Body of pancreas (tissue), 4 donors: ENCODE results near the gene TRIM62. TPM values are rescaled to one million over a fixed set of nuclear protein-coding genes. Genes with fewer than 3 reads are reported as not detected.

ENCODE experiments used
- ATAC-seq: fragments of 150-250 bp; one replicate; pipeline ENCODE4 v1.9.1; 2016
- DNase-seq, 4 donors: peaks; one replicate each; pipeline ENCODE4 v3.0.0-alpha.2; 2019
- H3K27ac ChIP-seq, 4 donors: fragments of 200-600 bp; sonication (generic); 1 replicate in 3 of 4; 2 replicates in 1 of 4; pipeline versions ENCODE4 v1.5.1 to v1.6.1; 2016 to 2019; ENCODE audit warnings: mild to moderate bottlenecking in 1 of 4, mixed read lengths in 1 of 4, moderate library complexity in 1 of 4
- H3K27me3 ChIP-seq, 2 donors: fragments of 200-600 bp; sonication (generic); one replicate each; pipeline ENCODE4 v1.6.0; 2016; ENCODE audit warnings: mild to moderate bottlenecking in 1 of 2
- H3K36me3 ChIP-seq, 2 donors: fragments of 200-600 bp; sonication (generic); replicated peaks in 1 of 2; 2 replicates each; pipeline ENCODE4 v1.5.1; 2016; ENCODE audit warnings: low read depth in 2 of 2; ENCODE audit not compliant: insufficient read depth in 1 of 2
- H3K4me1 ChIP-seq: fragments of 200-600 bp; sonication (generic); one replicate; pipeline ENCODE4 v1.6.0; 2016
- H3K4me3 ChIP-seq, 2 donors: fragments of 200-600 bp; sonication (generic); 1 replicate in 1 of 2; 2 replicates in 1 of 2; pipeline ENCODE4 v1.5.1; 2016 to 2019
- H3K9me3 ChIP-seq, 3 donors: fragments of 200-600 bp; sonication (generic); 1 replicate in 2 of 3; 2 replicates in 1 of 3; pipeline ENCODE4 v1.5.1; 2016
- POLR2A ChIP-seq, 3 donors: fragments of 450-650 bp; IDR thresholded peaks; one replicate each; pipeline ENCODE4 v1.6.1; 2016; ENCODE audit warnings: antibody characterized with exemption in 3 of 3, mild to moderate bottlenecking in 2 of 3
- WGBS, 2 donors: methylation state at CpG; one replicate each; pipeline ENCODE4 v1.1.5; 2017; 5-methylcytosine and 5-hydroxymethylcytosine counted together
- intact Hi-C: fragments of 100-400 bp; cut with DNase I; formaldehyde crosslinking; loops from one replicate; pipeline ENCODE4 v1.15.1; 2023
- total RNA-seq, 2 donors: library from RNA; depleted of rRNA; stranded (reverse); fragments of >200 nt; gene quantifications; one replicate each; pipeline ENCODE4 v1.1.0, GENCODE V29; 2016
- TF ChIP-seq, protein P1 (sequence below), 7 experiments: fragments of 450-650 bp in 4 of 7; fragments of 200-600 bp in 3 of 7; sonication (generic) in 3 of 7; IDR thresholded peaks; one replicate each; pipeline ENCODE4 v1.5.1; 2016 to 2019; ENCODE audit warnings: antibody characterized with exemption in 7 of 7

The TRIM62 gene
- total RNA-seq, 2 donors from 2014 or later: 4.7 to 7.3 TPM

DNA sequence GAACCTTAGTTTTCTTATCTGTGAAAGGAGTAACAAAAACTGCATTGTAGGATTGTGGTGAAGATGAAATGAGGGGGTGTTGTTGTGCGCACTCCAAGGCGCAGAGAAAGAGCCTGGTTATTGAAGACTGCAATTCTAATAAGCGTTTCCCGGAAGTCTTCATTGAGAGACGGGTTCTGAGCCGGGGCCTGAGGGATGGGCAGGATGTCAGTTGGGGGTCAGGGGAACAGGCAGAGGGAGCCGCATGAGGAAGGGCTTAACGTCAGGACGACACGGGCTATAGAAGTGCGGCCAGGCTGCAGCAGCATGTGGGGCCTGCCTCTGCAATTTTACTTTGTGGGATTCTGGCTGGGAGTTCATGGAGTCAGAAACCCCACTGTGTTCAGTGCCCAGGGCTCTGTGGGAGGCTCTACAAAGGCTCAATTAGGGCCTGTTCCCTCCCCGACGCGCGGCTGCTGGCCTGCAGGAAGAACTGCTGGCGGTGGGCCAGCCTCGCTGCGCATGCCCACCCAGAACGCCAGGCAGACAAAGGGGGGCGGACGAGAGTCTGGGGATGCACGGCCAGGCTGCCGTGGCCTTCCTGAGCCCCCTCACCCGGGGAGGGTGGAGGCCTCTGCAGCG is 20.7 kb downstream of the TRIM62 start:
- TF ChIP-seq POLR2A (IDR thresholded peaks at IDR 0.05): no peak
- TF ChIP-seq, protein P1, sequence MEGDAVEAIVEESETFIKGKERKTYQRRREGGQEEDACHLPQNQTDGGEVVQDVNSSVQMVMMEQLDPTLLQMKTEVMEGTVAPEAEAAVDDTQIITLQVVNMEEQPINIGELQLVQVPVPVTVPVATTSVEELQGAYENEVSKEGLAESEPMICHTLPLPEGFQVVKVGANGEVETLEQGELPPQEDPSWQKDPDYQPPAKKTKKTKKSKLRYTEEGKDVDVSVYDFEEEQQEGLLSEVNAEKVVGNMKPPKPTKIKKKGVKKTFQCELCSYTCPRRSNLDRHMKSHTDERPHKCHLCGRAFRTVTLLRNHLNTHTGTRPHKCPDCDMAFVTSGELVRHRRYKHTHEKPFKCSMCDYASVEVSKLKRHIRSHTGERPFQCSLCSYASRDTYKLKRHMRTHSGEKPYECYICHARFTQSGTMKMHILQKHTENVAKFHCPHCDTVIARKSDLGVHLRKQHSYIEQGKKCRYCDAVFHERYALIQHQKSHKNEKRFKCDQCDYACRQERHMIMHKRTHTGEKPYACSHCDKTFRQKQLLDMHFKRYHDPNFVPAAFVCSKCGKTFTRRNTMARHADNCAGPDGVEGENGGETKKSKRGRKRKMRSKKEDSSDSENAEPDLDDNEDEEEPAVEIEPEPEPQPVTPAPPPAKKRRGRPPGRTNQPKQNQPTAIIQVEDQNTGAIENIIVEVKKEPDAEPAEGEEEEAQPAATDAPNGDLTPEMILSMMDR (IDR thresholded peaks at IDR 0.05): no peak
- Histone ChIP-seq H3K27ac (no peak overlapping the region), H3K4me1 (peaks cover 3% of the 10 kb centered on the region), H3K36me3 (no peaks in the 10 kb centered on the region), H3K4me3 (no peak overlapping the region), H3K27me3 (no peaks in the 10 kb centered on the region), H3K9me3 (no peaks in the 10 kb centered on the region)
- ATAC-seq (no peak), DNase-seq (peak in 1 of 4 donors; percentile 24)
- WGBS, 2 donors: 71 to 79% methylated on average over 21 to 23 of the region's 25 CpGs
- intact Hi-C loops: no loop called here

DNA sequence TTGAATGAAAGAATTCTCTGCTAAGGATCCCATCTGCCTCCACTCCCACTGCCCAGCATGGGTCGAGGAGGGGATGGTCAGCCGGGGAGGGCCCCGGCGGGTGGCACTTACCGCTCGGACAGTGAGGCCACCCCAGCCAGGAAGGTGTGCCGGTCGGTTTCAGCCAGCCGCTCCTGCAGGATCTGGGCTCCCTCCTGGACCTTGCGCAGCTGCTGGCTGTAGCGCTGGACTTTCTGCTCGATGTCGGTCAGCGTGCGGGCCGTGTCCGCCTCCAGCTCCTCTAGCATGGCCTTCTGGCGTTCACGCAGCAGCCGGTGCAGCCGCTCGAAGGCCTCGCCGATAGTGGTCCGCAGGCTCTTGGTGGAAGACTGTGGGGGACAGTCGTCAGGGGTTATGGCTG is 22.3 kb downstream of the TRIM62 start:
- ATAC-seq: no peak
- Histone ChIP-seq H3K27ac (no peak overlapping the region), H3K4me3 (no peak overlapping the region), H3K36me3 (no peaks in the 10 kb centered on the region), H3K4me1 (peaks cover 4% of the 10 kb centered on the region), H3K27me3 (no peaks in the 10 kb centered on the region), H3K9me3 (no peaks in the 10 kb centered on the region)
- DNase-seq: no peak
- TF ChIP-seq, protein P1 (IDR thresholded peaks at IDR 0.05): no peak
- no peak for TF ChIP-seq POLR2A (IDR thresholded peaks at IDR 0.05)
- intact Hi-C loops: no loop called here
- WGBS, 2 donors: 93 to 96% methylated on average over 13 to 22 of the region's 26 CpGs

DNA sequence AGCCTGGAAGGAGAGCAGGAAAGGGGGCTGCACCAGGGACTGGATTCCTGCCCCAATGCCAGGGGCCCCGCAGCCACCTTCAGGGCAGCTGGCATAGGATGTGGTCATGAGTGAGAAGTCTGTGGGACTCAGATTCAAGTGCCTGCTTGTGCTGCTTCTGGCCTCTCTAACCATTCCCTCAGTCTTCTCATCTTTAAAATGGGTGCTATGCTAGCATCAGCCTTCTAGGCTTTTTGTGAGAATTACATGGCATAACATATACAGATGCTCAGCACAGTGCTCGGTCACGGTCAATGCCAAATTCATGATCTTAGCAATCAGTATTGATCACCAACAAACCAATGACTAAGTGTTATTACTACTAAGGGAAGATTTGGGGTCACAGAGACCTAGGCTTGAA is 23.5 kb downstream of the TRIM62 start:
- DNase-seq (no peak), ATAC-seq (no peak)
- H3K27ac ChIP-seq: no peak overlapping the region
- intact Hi-C loops: no loop called here
- no peak overlapping the region for H3K4me3 ChIP-seq
- WGBS, 2 donors: 97 to 98% methylated on average over 3 of the region's 3 CpGs
- no peaks in the 10 kb centered on the region for H3K36me3 ChIP-seq
- TF ChIP-seq POLR2A (IDR thresholded peaks at IDR 0.05): no peak
- TF ChIP-seq, protein P1 (IDR thresholded peaks at IDR 0.05): no peak
- H3K4me1 ChIP-seq: peaks cover 4% of the 10 kb centered on the region
- no peaks in the 10 kb centered on the region for H3K27me3 ChIP-seq
- H3K9me3 ChIP-seq: no peaks in the 10 kb centered on the region

- Histone ChIP-seq H3K9me3 (no peaks in the 10 kb centered on the region), H3K4me3 (no peak overlapping the region), H3K36me3 (no peaks in the 10 kb centered on the region), H3K27ac (no peak overlapping the region), H3K4me1 (peaks cover 4% of the 10 kb centered on the region), H3K27me3 (no peaks in the 10 kb centered on the region)
- intact Hi-C loops: no loop called here
- TF ChIP-seq, protein P1 (IDR thresholded peaks at IDR 0.05): no peak
- TF ChIP-seq POLR2A (IDR thresholded peaks at IDR 0.05): no peak
- ATAC-seq (no peak), DNase-seq (no peak)
- 93 to 99% methylated on average over 4 of the region's 4 CpGs for WGBS, 2 donors
Measured at GRCh38 chr1:33157131-33157530, 24.7 kb downstream of the TRIM62 start.

- Histone ChIP-seq H3K9me3 (no peaks in the 10 kb centered on the region), H3K27ac (no peak overlapping the region), H3K36me3 (no peaks in the 10 kb centered on the region), H3K4me3 (no peak overlapping the region), H3K4me1 (peaks cover 4% of the 10 kb centered on the region), H3K27me3 (no peaks in the 10 kb centered on the region)
- intact Hi-C loops: no loop called here
- WGBS, 2 donors: 64 to 72% methylated on average over 4 of the region's 4 CpGs
- no peak for TF ChIP-seq POLR2A (IDR thresholded peaks at IDR 0.05)
- TF ChIP-seq, protein P1 (IDR thresholded peaks at IDR 0.05): no peak
- no peak for DNase-seq
- ATAC-seq: no peak
Measured at GRCh38 chr1:33155877-33156538, 25.8 kb downstream of the TRIM62 start.
